ENCODE measurements around the gene BNC2. TPM values are rescaled to one million over a fixed set of nuclear protein-coding genes. Genes with fewer than 3 reads are reported as not detected.
A peak's percentile ranks its signal among the peaks of the same experiment; 100 is the strongest.

The BNC2 gene
- total RNA-seq, 1 experiment from 2014 or later: 11.7 TPM

DNA sequence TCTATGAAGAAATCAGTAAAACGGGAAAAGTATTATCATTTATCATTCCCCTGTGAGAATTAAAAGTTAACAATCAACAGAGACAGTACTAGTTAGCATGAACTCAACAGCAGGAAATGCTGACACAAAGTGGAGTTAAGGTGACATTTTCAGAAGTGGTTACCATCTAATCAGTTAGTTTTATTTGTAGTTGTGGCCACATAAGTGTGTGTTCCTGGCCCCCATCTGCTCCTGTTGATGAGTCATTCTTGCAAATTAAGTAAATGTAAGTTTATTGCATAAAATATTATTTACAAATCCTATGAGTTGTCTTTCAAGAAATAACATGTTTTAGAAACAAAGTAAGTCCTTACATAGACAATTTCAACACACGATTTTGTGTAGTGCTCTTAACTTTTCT is 8.9 kb upstream of the BNC2 start:
- DNase-seq (peak; percentile 35), ATAC-seq (peak; percentile 73)
- H3K36me3 ChIP-seq (ENCODE audit: low read depth, low read length): no peaks in the 10 kb centered on the region
- no peaks in the 10 kb centered on the region for H4K20me1 ChIP-seq (ENCODE audit: low read length)
- no peak for TF ChIP-seq EZH2phosphoT487 (IDR thresholded peaks at IDR 0.05; ENCODE audit: borderline replicate concordance, low read length)
- no peak for TF ChIP-seq EZH2 (IDR thresholded peaks at IDR 0.05; ENCODE audit: low read length, unreplicated experiment)
- TF ChIP-seq, protein P1, sequence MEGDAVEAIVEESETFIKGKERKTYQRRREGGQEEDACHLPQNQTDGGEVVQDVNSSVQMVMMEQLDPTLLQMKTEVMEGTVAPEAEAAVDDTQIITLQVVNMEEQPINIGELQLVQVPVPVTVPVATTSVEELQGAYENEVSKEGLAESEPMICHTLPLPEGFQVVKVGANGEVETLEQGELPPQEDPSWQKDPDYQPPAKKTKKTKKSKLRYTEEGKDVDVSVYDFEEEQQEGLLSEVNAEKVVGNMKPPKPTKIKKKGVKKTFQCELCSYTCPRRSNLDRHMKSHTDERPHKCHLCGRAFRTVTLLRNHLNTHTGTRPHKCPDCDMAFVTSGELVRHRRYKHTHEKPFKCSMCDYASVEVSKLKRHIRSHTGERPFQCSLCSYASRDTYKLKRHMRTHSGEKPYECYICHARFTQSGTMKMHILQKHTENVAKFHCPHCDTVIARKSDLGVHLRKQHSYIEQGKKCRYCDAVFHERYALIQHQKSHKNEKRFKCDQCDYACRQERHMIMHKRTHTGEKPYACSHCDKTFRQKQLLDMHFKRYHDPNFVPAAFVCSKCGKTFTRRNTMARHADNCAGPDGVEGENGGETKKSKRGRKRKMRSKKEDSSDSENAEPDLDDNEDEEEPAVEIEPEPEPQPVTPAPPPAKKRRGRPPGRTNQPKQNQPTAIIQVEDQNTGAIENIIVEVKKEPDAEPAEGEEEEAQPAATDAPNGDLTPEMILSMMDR (conservative IDR thresholded peaks at IDR 0.05; ENCODE audit: low read depth, low read length): no peak
- ChIA-PET CTCF (no interaction called here), POLR2A (ENCODE audit: unreplicated experiment) (no interaction called here)
- no peaks in the 10 kb centered on the region for H3K9me2 ChIP-seq (replicated peaks; ENCODE audit: low read length)
- H2AFZ ChIP-seq (ENCODE audit: low read length): no peak overlapping the region
- H3K27ac ChIP-seq (ENCODE audit: low read length): 0 out of 2 replicates have a peak overlapping the region, but pooled peaks have one; percentile 2
- H3K9me3 ChIP-seq (ENCODE audit: low read length): no peaks in the 10 kb centered on the region
- no peaks in the 10 kb centered on the region for H3K27me3 ChIP-seq (ENCODE audit: low read length)
- BruUV-seq (replicated peaks): no TSS peak
- H3K4me3 ChIP-seq (ENCODE audit: low read length): no peak overlapping the region
- H3K79me2 ChIP-seq (ENCODE audit: low read length): no peaks in the 10 kb centered on the region
- peaks cover 26% of the 10 kb centered on the region for H3K4me1 ChIP-seq (ENCODE audit: insufficient read depth, low read length)
- H3K4me2 ChIP-seq (ENCODE audit: low read length): peak overlapping the region; percentile 1; the same call in 1 of the 2 replicates
- H3K9ac ChIP-seq (ENCODE audit: low read length): no peak overlapping the region
- no peaks in the 10 kb centered on the region for H3F3A ChIP-seq (ENCODE audit: low read length, unreplicated experiment)
- intact Hi-C loops (cut with micrococcal nuclease): loop anchor here (10.0 kb wide), 1 partner anchor 185 kb away; no protein-coding TSS in a partner anchor

DNA sequence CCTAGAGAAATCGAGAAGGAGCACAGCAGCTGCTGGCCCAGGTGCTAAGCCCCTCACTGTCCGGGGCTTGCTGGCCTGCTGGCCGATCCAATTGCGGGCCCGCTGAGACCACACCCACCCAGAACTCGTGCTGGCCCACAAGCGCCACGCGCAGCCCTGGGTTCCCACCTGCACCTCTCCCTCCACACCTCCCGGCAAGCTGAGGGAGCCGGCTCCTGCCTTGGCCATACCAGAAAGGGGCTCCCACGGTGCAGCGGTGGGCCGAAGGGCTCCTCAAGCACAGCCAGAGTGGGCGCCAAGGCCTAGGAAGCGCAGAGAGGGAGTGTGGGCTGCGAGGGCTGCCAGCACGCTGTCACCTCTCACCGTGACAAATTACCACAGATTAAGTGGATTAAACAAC is 6.8 kb upstream of the BNC2 start:
- Histone ChIP-seq H3K9ac (ENCODE audit: low read length) (no peak overlapping the region), H3K27me3 (ENCODE audit: low read length) (no peaks in the 10 kb centered on the region), H3F3A (ENCODE audit: low read length, unreplicated experiment) (no peaks in the 10 kb centered on the region), H3K27ac (ENCODE audit: low read length) (no peak overlapping the region), H3K36me3 (ENCODE audit: low read depth, low read length) (no peaks in the 10 kb centered on the region), H3K9me3 (ENCODE audit: low read length) (no peaks in the 10 kb centered on the region), H2AFZ (ENCODE audit: low read length) (no peak overlapping the region), H3K79me2 (ENCODE audit: low read length) (no peaks in the 10 kb centered on the region), H3K9me2 (replicated peaks; ENCODE audit: low read length) (no peaks in the 10 kb centered on the region), H4K20me1 (ENCODE audit: low read length) (no peaks in the 10 kb centered on the region), H3K4me3 (ENCODE audit: low read length) (no peak overlapping the region), H3K4me2 (ENCODE audit: low read length) (no peak overlapping the region), H3K4me1 (ENCODE audit: insufficient read depth, low read length) (peaks cover 25% of the 10 kb centered on the region)
- intact Hi-C loops (cut with micrococcal nuclease): loop anchor here (10.0 kb wide), 1 partner anchor 188 kb away; no protein-coding TSS in a partner anchor
- ATAC-seq: no peak
- ChIA-PET CTCF (no interaction called here), POLR2A (ENCODE audit: unreplicated experiment) (no interaction called here)
- DNase-seq: no peak
- no TSS peak for BruUV-seq (replicated peaks)
- TF ChIP-seq EZH2 (IDR thresholded peaks at IDR 0.05; ENCODE audit: low read length, unreplicated experiment) (no peak), EZH2phosphoT487 (IDR thresholded peaks at IDR 0.05; ENCODE audit: borderline replicate concordance, low read length) (no peak)
- TF ChIP-seq, protein P1 (conservative IDR thresholded peaks at IDR 0.05; ENCODE audit: low read depth, low read length): no peak

DNA sequence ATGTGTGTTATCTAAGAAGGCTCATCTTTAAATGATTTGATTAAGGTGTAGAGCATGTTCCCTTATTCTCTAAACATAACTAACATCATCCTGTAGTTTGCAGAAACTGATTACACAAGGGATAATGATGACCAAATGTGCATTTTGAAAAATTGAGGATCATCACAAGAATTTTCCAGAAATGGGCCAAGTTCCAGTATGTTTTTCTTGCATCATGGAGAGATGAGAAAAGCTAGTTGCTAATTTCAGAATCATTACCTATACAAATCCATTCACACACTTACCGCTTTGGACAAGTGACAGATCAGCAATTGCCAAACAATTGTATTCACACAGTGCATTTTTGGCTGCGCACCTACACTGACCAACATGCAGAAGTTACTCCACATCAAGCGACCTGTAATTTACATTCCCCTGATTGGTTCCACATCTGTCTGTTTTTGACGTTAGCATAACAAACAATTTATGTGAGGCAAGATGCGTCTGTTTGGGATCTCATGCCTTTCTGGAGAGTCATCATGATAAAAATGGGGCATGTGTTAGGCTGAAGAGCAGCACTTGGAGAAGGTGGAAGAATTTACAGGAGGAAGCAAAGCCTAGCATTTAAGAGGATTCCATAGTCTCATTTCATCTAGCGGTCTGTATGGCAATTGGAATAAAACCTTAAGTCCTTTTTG is 2.8 kb upstream of the BNC2 start:
- Histone ChIP-seq H3K9ac (ENCODE audit: low read length) (no peak overlapping the region), H4K20me1 (ENCODE audit: low read length) (no peaks in the 10 kb centered on the region), H3K27ac (ENCODE audit: low read length) (no peak overlapping the region), H3K4me3 (ENCODE audit: low read length) (no peak overlapping the region), H3K79me2 (ENCODE audit: low read length) (peaks cover 23% of the 10 kb centered on the region), H3K4me2 (ENCODE audit: low read length) (no peak overlapping the region), H3K9me3 (ENCODE audit: low read length) (no peaks in the 10 kb centered on the region), H3F3A (ENCODE audit: low read length, unreplicated experiment) (no peaks in the 10 kb centered on the region), H3K27me3 (ENCODE audit: low read length) (no peaks in the 10 kb centered on the region), H3K36me3 (ENCODE audit: low read depth, low read length) (no peaks in the 10 kb centered on the region), H2AFZ (ENCODE audit: low read length) (no peak overlapping the region), H3K9me2 (replicated peaks; ENCODE audit: low read length) (no peaks in the 10 kb centered on the region), H3K4me1 (ENCODE audit: insufficient read depth, low read length) (peaks cover 19% of the 10 kb centered on the region; the same call in 1 of the 2 replicates)
- CTCF ChIA-PET: interaction anchor here (0.7 kb wide), 1 partner anchor 14 kb away, joined by 4 read pairs; no protein-coding TSS in a partner anchor
- DNase-seq (peak; percentile 39), ATAC-seq (no peak)
- BruUV-seq (replicated peaks): no TSS peak
- POLR2A ChIA-PET (ENCODE audit: unreplicated experiment): no interaction called here
- no peak for TF ChIP-seq EZH2 (IDR thresholded peaks at IDR 0.05; ENCODE audit: low read length, unreplicated experiment)
- TF ChIP-seq EZH2phosphoT487 (IDR thresholded peaks at IDR 0.05; ENCODE audit: borderline replicate concordance, low read length): no peak
- TF ChIP-seq, protein P1 (conservative IDR thresholded peaks at IDR 0.05; ENCODE audit: low read depth, low read length): no peak
- intact Hi-C loops (cut with micrococcal nuclease): loop anchor here (10.0 kb wide), 1 partner anchor 192 kb away; no protein-coding TSS in a partner anchor
